Measurements from ENCODE around the gene DOCK4. TPM values are rescaled to one million over a fixed set of nuclear protein-coding genes. Genes with fewer than 3 reads are reported as not detected.

Gene DOCK4
- total RNA-seq, 1 donor from 2014 or later: 43.5 TPM

DNA sequence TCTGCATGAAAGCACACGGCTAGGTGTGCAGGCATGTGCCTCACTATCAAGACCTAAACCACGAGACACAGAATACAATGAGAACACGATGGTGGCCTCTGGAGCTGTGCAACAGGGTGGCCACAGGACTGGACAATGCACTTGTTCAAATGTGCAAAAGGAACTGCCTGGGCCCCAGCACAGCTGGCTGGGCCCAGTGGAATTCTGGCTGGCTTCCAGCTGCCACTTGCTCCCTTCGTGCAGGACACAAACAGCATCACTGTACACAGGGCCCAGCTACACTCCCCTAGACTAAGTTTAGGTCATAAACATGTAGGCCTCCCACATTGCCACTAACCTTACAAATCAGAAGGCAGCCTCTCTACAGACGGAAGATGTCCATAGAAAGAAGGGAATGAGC is 23.4 kb downstream of the DOCK4 start:
- TF ChIP-seq, protein P1, sequence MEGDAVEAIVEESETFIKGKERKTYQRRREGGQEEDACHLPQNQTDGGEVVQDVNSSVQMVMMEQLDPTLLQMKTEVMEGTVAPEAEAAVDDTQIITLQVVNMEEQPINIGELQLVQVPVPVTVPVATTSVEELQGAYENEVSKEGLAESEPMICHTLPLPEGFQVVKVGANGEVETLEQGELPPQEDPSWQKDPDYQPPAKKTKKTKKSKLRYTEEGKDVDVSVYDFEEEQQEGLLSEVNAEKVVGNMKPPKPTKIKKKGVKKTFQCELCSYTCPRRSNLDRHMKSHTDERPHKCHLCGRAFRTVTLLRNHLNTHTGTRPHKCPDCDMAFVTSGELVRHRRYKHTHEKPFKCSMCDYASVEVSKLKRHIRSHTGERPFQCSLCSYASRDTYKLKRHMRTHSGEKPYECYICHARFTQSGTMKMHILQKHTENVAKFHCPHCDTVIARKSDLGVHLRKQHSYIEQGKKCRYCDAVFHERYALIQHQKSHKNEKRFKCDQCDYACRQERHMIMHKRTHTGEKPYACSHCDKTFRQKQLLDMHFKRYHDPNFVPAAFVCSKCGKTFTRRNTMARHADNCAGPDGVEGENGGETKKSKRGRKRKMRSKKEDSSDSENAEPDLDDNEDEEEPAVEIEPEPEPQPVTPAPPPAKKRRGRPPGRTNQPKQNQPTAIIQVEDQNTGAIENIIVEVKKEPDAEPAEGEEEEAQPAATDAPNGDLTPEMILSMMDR (IDR thresholded peaks at IDR 0.05): no peak
- H3K4me3 ChIP-seq: no peak overlapping the region
- intact Hi-C loops (cut with DNase I): no loop called here
- no peaks in the 10 kb centered on the region for H3K27me3 ChIP-seq
- peaks cover 0 to 13% of the 10 kb centered on the region in 2 donors for H3K4me1 ChIP-seq
- H3K9me3 ChIP-seq: no peaks in the 10 kb centered on the region
- H3K36me3 ChIP-seq: no peaks in the 10 kb centered on the region
- no peak for DNase-seq (ENCODE audit: low spot score in 2 of 2)
- no peak overlapping the region for H3K27ac ChIP-seq

DNA sequence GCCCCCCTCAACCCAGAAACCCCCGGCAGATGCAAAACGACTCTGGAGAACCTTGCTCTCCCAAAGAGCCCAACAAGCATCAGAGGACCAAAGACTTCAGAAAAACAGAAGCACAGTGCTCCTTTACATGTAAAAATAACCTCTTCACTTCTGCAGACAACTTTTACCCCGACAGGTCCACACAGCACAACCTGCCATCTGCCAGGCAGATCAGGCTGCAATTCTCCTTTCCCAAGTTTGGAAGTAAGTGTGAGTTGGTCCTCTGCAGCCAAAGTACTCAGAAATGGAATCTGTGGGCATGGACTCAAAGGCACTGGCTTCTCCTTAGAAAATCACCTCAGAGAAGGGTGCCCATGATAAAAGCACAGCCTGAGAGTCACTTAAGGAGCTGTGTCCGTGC is 26.0 kb downstream of the DOCK4 start:
- Histone ChIP-seq H3K4me3 (peak overlapping the region in 1 of 2 donors; percentile 45), H3K27me3 (no peaks in the 10 kb centered on the region), H3K9me3 (no peaks in the 10 kb centered on the region), H3K4me1 (peaks cover 0 to 8% of the 10 kb centered on the region in 2 donors), H3K36me3 (no peaks in the 10 kb centered on the region), H3K27ac (no peak overlapping the region)
- TF ChIP-seq, protein P1 (IDR thresholded peaks at IDR 0.05): no peak
- intact Hi-C loops (cut with DNase I): no loop called here
- DNase-seq (ENCODE audit: low spot score in 2 of 2): no peak

DNA sequence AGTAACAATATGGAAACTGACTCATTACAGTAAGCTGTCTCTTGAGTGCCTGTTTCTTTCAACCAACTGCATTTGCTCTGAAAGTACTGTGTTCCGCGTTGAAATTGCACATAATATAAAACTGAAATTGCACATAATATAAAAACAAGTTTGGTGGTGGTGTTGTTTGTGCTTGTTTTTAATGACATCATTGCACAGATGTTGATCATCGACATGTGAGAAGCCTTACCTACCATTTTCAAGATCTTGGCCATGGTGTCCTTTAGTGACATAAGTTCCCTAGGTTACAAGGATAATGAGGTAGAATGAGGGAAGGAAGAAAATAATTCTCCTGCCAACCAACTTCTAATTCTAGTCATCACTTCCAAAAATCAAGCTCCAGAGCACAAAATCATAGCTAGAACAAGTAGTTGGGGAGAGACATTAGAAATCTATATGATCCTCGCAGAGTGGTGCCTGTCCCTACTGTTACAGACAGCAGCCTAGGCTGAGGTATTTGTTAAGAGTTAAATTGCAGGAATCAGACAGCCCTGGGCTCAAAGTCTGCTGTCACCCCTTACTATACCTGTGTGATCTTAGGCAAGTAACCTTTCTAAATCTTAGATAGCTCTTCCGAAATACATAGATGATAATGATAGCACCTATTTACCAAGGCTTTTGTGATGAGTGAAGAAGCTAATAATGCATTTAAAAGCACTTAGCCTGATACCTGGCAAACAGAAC is 29.3 kb downstream of the DOCK4 start:
- Histone ChIP-seq H3K27ac (no peak overlapping the region), H3K9me3 (no peaks in the 10 kb centered on the region), H3K27me3 (no peaks in the 10 kb centered on the region), H3K4me3 (no peak overlapping the region), H3K36me3 (no peaks in the 10 kb centered on the region), H3K4me1 (peaks cover 0 to 6% of the 10 kb centered on the region in 2 donors)
- DNase-seq (ENCODE audit: low spot score in 2 of 2): no peak
- TF ChIP-seq, protein P1 (IDR thresholded peaks at IDR 0.05): no peak
- intact Hi-C loops (cut with DNase I): no loop called here

DNA sequence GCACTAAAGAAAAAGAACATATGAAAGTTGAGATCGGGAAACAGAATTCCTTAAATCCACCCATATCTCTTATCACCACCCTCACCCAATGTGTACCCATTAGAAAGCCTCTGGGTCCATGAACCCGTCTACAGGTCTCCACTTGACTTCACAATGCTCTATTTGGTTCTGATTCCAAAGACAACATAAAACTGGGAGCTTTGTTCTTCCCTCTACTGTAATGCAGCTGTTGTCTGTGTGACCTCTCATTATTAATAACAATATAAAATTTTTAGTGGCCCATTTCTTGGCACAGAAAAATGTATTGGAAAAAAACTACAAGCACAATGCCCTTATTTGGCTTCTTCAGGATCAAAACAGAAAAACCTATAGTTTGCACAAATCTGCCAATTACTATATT is 30.0 kb downstream of the DOCK4 start:
- Histone ChIP-seq H3K9me3 (no peaks in the 10 kb centered on the region), H3K36me3 (no peaks in the 10 kb centered on the region), H3K27ac (no peak overlapping the region), H3K4me1 (peaks cover 0 to 6% of the 10 kb centered on the region in 2 donors), H3K4me3 (no peak overlapping the region), H3K27me3 (no peaks in the 10 kb centered on the region)
- TF ChIP-seq, protein P1 (IDR thresholded peaks at IDR 0.05): no peak
- DNase-seq (ENCODE audit: low spot score in 2 of 2): no peak
- intact Hi-C loops (cut with DNase I): no loop called here

DNA sequence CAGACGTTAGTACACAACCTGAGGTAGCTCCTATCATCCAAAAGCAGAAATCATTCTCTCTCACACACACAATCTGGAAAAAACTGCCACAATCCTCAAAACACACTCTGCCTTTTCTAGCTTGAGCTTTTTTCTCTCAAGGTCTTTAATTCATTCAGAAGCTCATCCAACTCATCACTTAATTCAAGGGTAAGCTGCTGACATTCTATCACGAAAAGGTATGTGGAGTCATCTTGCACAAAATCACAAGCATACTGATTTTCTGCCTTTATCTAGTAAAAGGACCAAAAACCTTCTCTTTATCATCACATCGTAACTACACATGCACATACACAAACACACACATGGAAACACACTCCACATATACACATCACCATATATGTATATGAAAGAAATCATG is 32.0 kb downstream of the DOCK4 start:
- no peak for DNase-seq (ENCODE audit: low spot score in 2 of 2)
- H3K27me3 ChIP-seq: no peaks in the 10 kb centered on the region
- TF ChIP-seq, protein P1 (IDR thresholded peaks at IDR 0.05): no peak
- no peaks in the 10 kb centered on the region for H3K4me1 ChIP-seq
- no peak overlapping the region for H3K27ac ChIP-seq
- H3K9me3 ChIP-seq: no peaks in the 10 kb centered on the region
- no peaks in the 10 kb centered on the region for H3K36me3 ChIP-seq
- intact Hi-C loops (cut with DNase I): no loop called here
- no peak overlapping the region for H3K4me3 ChIP-seq

DNA sequence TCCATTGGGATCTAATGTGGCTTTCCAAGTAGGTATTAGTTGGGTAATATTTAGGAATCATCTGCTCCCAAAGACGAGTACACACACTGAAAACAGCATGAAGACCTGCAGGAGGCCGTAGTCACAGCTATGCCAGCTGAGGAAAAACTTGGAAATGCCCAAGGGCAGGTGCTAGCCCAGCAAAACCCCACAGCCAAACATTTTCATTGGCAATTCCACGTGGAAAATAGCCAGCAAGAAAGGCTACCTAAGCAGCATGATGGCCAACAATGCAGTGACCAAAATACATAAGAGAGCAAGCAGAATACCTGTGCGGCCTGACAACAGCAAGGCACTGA is 32.7 kb downstream of the DOCK4 start:
- DNase-seq (ENCODE audit: low spot score in 2 of 2): no peak
- Histone ChIP-seq H3K36me3 (no peaks in the 10 kb centered on the region), H3K27ac (no peak overlapping the region), H3K9me3 (no peaks in the 10 kb centered on the region), H3K4me3 (no peak overlapping the region), H3K4me1 (no peaks in the 10 kb centered on the region), H3K27me3 (no peaks in the 10 kb centered on the region)
- intact Hi-C loops (cut with DNase I): no loop called here
- TF ChIP-seq, protein P1 (IDR thresholded peaks at IDR 0.05): no peak
